ENCODE results near the gene TXNDC12.

Gene TXNDC12

GRCh38 chr1:52072291-52072690 lies 17.3 kb upstream of the TXNDC12 start:
- POLR2A ChIA-PET (ENCODE audit: low non-redundant PET), result no interaction called here
- no peak for DNase-seq (ENCODE audit: low spot score)
- no peak for TF ChIP-seq CTCF (conservative IDR thresholded peaks at IDR 0.05; ENCODE audit: low read depth)
- CTCF ChIA-PET, result interaction anchor here (0.6 to 0.7 kb wide), 3 partner anchors 64 to 633 kb away, joined by 3 to 5 read pairs (median 3); no protein-coding TSS in a partner anchor
- no peak overlapping the region for H3K27ac ChIP-seq

- POLR2A ChIA-PET (ENCODE audit: low non-redundant PET), result no interaction called here
- DNase-seq (ENCODE audit: low spot score), result no peak
- no peak overlapping the region for H3K27ac ChIP-seq
- no peak for TF ChIP-seq CTCF (conservative IDR thresholded peaks at IDR 0.05; ENCODE audit: low read depth)
- CTCF ChIA-PET, result interaction anchor here (0.5 to 1.2 kb wide), 3 partner anchors 10 to 695 kb away, joined by 3 read pairs; no protein-coding TSS in a partner anchor
Measured at GRCh38 chr1:52070704-52071103, 15.7 kb upstream of the TXNDC12 start.

- TF ChIP-seq CTCF (conservative IDR thresholded peaks at IDR 0.05; ENCODE audit: low read depth), result no peak
- no peak for DNase-seq (ENCODE audit: low spot score)
- POLR2A ChIA-PET (ENCODE audit: low non-redundant PET), result no interaction called here
- CTCF ChIA-PET, result interaction anchor here (0.6 kb wide), 1 partner anchor 79 kb away, joined by 3 read pairs; no protein-coding TSS in a partner anchor
- no peak overlapping the region for H3K27ac ChIP-seq
Measured at GRCh38 chr1:52063192-52063591, 8.2 kb upstream of the TXNDC12 start.

- ChIA-PET CTCF (interaction anchor here (1.1 to 1.3 kb wide), 2 partner anchors 10 to 32 kb away, joined by 3 read pairs; no protein-coding TSS in a partner anchor), POLR2A (ENCODE audit: low non-redundant PET) (no interaction called here)
- no peak overlapping the region for H3K27ac ChIP-seq
- DNase-seq (ENCODE audit: low spot score), result no peak
- TF ChIP-seq CTCF (conservative IDR thresholded peaks at IDR 0.05; ENCODE audit: low read depth), result no peak
Measured at GRCh38 chr1:52060822-52061221, 5.8 kb upstream of the TXNDC12 start.

- TF ChIP-seq CTCF (conservative IDR thresholded peaks at IDR 0.05; ENCODE audit: low read depth), result no peak
- CTCF ChIA-PET, result interaction anchor here (0.6 to 1.3 kb wide), 2 partner anchors 11 to 1094 kb away, joined by 3 to 9 read pairs; no protein-coding TSS in a partner anchor
- POLR2A ChIA-PET (ENCODE audit: low non-redundant PET), result no interaction called here
- DNase-seq (ENCODE audit: low spot score), result no peak
- no peak overlapping the region for H3K27ac ChIP-seq
Measured at GRCh38 chr1:52059888-52060287, 4.9 kb upstream of the TXNDC12 start.

- TF ChIP-seq CTCF (conservative IDR thresholded peaks at IDR 0.05; ENCODE audit: low read depth), result no peak
- peak; percentile 72 for DNase-seq (ENCODE audit: low spot score)
- ChIA-PET POLR2A (ENCODE audit: low non-redundant PET) (interaction anchor here (0.8 kb wide), 1 partner anchor 346 kb away, joined by 3 read pairs; no protein-coding TSS in a partner anchor), CTCF (interaction anchor here (0.6 kb wide), 1 partner anchor 200 kb away, joined by 8 read pairs; no protein-coding TSS in a partner anchor)
- no peak overlapping the region for H3K27ac ChIP-seq
Measured at GRCh38 chr1:52059321-52059720, 4.3 kb upstream of the TXNDC12 start.
